Activated naive CD4-positive, alpha-beta T cell treated with anti-CD3 and anti-CD28 coated beads, Interleukin-2, amount 50 U/mL, for 16 hours (primary cell): ENCODE data around the gene DIP2C.
"Not testable (repeated sequence)": the region's sequence is repeated elsewhere in the genome, so short reads cannot be mapped to it uniquely, and the experiment has no call there.

Experiments
- DNase-seq: peaks from one replicate; pipeline ENCODE4 v3.0.0-alpha.2; 2020

Gene DIP2C

GRCh38 chr10:396535-397220, 292.8 kb downstream of the DIP2C start:
- no peak for DNase-seq

- DNase-seq, result no peak
Measured at GRCh38 chr10:396107-396506, 293.4 kb downstream of the DIP2C start.

DNA sequence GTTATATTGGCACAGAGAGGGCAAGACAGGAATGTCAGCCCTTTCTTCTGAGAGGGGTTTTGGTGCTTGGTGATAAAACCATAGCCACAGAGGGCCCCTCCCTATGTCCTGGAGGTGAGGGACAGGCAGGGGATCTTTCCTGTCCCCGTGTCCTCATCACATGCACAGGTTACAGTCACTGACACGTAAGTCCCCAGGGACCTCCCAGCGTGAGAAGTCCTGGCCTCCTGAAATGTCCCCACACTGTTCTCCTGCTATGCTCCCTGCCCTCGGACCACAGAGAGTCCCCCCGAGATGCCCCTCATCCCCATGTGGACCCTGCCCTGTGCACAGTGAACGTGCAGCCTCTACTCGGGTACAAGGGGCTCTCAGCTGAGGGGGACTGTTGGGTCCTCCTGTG, 293.8 kb downstream of the DIP2C start:
- no peak for DNase-seq

GRCh38 chr10:394439-395101, 294.9 kb downstream of the DIP2C start:
- not testable (repeated sequence) for DNase-seq

DNA sequence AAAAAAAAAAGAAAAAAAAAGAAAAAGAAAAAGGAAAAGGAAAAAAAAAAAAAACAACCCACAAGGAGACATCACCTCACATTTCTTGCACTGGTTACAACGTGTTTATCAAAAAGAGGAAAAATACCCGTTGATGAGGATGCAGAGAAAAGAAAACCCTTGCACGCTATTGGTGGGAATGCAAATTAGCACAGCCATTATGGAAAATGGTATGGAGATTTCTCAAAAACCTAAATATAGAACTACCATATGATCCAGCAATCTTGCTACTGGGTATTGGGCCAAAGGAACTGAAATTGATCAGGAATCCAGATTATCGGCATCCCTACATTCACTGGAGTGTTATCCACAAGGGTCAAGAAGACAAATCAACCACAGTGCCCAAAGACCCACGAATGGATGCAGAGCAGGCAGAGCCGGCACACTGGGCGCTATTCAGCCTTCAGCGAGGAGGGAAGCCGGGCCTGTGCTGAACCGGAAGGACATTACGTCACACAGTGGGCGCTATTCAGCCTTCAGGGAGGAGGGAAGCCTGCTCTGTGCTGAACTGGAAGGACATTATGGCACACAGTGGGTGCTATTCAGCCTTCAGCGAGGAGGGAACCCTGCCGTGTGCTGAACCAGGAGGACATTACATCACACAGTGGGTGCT, 295.6 kb downstream of the DIP2C start:
- no peak for DNase-seq

GRCh38 chr10:393106-393745, 296.2 kb downstream of the DIP2C start:
- DNase-seq, result no peak

DNA sequence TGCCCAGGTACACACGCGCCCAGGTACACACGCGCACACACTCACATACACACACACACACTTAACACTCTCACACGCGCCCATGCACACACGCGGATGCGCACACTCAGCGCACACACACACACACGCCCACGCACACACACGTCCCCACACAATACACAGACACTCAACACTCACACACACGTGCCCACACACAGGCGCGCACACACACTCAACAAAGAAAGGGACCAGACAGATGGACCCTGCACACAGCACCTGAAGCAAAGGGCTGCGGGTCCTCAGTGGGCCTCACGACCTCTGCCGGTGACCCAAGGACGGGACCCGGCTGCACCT, 296.8 kb downstream of the DIP2C start:
- DNase-seq, result no peak

DNA sequence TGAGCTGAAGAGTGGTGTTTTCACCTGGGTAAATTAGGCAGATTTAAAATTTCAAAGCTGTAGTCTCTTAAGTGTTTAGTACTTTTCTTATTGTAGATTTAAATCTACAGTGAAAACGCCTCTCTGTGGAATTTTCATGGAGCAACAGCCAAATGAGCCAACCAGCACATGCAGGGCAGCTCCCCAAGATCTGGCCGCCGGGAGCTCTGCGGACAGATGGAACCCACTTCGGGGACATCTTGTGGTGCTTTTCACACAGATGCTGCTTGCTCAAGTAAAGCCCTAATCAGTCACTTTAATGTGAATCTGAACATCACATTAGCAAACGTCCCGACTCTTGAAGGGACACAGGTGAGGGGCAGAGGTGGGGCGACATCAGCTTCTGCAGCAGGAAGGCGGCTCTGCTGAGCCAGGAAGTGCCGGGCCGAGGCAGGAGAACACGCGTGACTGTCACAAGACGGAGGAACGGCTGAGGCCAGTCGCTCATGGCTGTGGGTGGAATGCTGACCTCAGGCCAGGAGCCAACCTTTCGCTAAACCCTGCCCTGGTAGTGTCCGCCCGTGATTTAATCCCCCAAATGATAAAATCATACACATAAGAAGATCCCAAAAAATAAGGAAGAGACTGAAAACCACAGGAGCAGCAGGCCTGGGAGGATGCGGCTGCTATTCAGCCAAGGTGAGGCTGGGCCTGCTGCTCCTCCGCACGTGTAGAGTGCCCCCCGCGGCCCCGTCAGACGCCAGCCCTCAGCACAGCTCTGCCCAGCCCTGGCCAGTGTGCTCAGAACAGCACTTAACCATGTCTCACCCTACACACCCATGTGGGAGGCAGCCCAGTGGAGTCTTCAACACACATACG, 297.4 kb downstream of the DIP2C start:
- DNase-seq, result no peak

DNA sequence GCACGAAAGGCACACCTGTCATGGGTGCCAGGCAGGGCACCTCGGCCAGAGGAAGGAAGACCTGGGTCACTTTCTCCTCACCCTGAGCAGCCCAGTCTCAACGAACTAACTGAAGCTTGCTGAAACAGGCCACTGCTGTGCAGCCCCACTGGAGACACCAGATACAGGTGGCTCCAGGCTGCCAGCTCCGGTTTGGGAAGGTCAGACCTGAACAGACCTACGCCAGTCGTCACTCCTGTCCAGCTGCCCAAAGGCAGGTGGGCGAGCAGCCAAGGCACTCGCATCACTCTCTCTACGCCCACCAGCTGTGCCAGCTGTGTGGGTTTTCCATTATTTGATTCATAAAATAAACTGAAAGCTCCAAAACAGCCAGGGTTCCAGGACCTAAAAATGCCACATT, 298.2 kb downstream of the DIP2C start:
- no peak for DNase-seq

- no peak for DNase-seq
Measured at GRCh38 chr10:390449-391100, 298.9 kb downstream of the DIP2C start.

GRCh38 chr10:389836-390448, 299.5 kb downstream of the DIP2C start:
- no peak for DNase-seq

- no peak for DNase-seq
Measured at GRCh38 chr10:389261-389790, 300.1 kb downstream of the DIP2C start.

DNA sequence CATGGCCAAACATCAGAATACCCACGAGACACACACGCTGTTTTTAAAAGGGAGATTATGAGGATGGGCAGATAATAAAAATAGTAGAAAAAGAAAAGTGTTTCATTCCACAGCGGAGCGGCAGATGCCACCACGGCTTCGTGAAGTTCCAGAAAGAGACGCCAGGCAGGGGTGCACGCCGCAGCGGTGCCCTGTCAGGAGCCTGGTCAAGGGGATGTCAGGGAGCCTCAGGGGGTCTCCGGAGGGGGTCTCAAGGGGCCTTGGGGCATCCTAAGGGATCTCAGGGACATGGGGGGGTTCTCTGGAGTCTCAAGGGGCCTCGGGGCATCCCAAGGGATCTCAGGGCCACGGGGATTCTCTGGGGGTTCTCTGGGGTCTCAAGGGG, 300.8 kb downstream of the DIP2C start:
- no peak for DNase-seq

- no peak for DNase-seq
Measured at GRCh38 chr10:387909-388660, 301.4 kb downstream of the DIP2C start.

DNA sequence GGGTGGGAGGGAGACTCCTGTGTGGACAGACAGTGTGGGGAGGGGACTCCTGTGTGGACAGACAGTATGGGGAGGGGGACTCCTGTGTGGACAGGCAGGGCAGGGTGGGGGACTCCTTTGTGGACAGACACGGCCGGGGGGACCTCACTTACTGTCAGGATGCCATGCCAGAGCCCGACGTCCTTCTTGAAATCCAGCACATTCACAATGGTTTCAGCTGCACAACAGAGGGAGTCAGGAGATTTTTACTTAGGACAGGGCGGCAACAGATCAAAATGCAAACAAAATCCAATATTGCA, 301.9 kb downstream of the DIP2C start:
- no peak for DNase-seq

DNA sequence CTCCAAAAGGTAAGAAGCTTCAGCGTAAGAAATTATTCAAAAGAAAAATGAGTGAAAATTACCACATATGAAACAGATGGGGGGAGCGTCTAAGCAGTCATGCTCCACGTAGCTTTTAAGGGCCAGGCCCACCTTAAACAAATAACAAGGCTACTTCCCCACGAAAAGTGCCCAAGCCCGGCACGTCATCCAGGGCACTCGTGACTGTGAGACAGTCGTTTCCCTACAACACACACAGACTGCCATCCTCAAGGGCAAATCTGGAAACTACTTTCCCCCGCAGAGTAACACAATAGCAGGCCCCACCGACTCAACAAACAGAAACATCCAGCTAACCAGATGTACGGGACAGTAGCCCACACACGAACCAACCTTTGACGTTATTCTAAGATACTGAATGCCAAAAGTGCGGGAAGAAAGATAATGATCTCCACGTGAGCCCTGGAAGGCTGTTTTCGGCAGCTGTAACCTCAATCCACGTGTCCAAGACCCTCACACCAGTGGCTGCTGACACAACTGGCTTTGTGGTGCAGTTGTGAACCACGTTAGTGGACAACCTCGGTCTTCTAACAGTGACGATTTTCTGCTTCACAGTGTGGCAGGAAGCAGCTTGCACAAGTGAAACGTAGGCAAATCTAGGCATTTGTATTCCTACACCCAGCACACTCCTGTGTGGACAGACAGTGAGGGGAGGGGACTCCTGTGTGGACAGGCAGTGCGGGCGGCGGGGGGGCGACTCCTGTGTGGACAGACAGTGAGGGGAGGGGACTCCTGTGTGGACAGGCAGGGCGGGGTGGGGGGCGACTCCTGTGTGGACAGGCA, 302.5 kb downstream of the DIP2C start:
- no peak for DNase-seq

- DNase-seq, result no peak
Measured at GRCh38 chr10:385571-386300, 303.7 kb downstream of the DIP2C start.

GRCh38 chr10:384538-385305, 304.7 kb downstream of the DIP2C start:
- no peak for DNase-seq

- DNase-seq, result no peak
Measured at GRCh38 chr10:383519-383918, 305.9 kb downstream of the DIP2C start.
